Fibroblast of gingiva (primary cell): ENCODE results near the gene HSD17B3.
"Not testable (repeated sequence)": the region's sequence is repeated elsewhere in the genome, so short reads cannot be mapped to it uniquely, and the experiment has no call there.

ENCODE experiments used
- DNase-seq: peaks from one replicate; pipeline ENCODE4 v3.0.0-alpha.2; 2011; ENCODE audit warnings: low read depth

Gene HSD17B3

GRCh38 chr9:96306958-96307357, 5.0 kb upstream of the HSD17B3 start:
- DNase-seq = not testable (repeated sequence)

GRCh38 chr9:96305171-96305570, 3.2 kb upstream of the HSD17B3 start:
- DNase-seq = no peak

GRCh38 chr9:96304230-96304629, 2.3 kb upstream of the HSD17B3 start:
- no peak for DNase-seq

- DNase-seq = peak; percentile 23
These were observed 2.2 kb downstream of the HSD17B3 start for GRCh38 chr9:96299823-96300222.

GRCh38 chr9:96294159-96294545, 7.8 kb downstream of the HSD17B3 start:
- DNase-seq = no peak

GRCh38 chr9:96293498-96294158, 8.3 kb downstream of the HSD17B3 start:
- no peak for DNase-seq

- no peak for DNase-seq
These were observed 12.6 kb downstream of the HSD17B3 start for GRCh38 chr9:96289392-96289791.

- no peak for DNase-seq
These were observed 20.3 kb downstream of the HSD17B3 start for GRCh38 chr9:96281641-96282040.

GRCh38 chr9:96279932-96280331, 22.0 kb downstream of the HSD17B3 start:
- no peak for DNase-seq

GRCh38 chr9:96274939-96275338, 27.0 kb downstream of the HSD17B3 start:
- no peak for DNase-seq

- peak; percentile 8 for DNase-seq
These were observed 31.7 kb downstream of the HSD17B3 start for GRCh38 chr9:96270236-96270744.

GRCh38 chr9:96258967-96259366, 43.0 kb downstream of the HSD17B3 start:
- no peak for DNase-seq

GRCh38 chr9:96256800-96257199, 45.2 kb downstream of the HSD17B3 start:
- no peak for DNase-seq

GRCh38 chr9:96255698-96256097, 46.3 kb downstream of the HSD17B3 start:
- no peak for DNase-seq

- no peak for DNase-seq
These were observed 48.8 kb downstream of the HSD17B3 start for GRCh38 chr9:96253059-96253696.

GRCh38 chr9:96251451-96251850, 50.5 kb downstream of the HSD17B3 start:
- DNase-seq = no peak

- DNase-seq = peak; percentile 13
These were observed 52.2 kb downstream of the HSD17B3 start for GRCh38 chr9:96249746-96250145.

- no peak for DNase-seq
These were observed 55.7 kb downstream of the HSD17B3 start for GRCh38 chr9:96246267-96246671.

- DNase-seq = no peak
These were observed 56.6 kb downstream of the HSD17B3 start for GRCh38 chr9:96245399-96245798.

GRCh38 chr9:96243778-96244177, 58.2 kb downstream of the HSD17B3 start:
- no peak for DNase-seq

GRCh38 chr9:96242811-96243210, 59.2 kb downstream of the HSD17B3 start:
- DNase-seq = no peak

- DNase-seq = no peak
These were observed 60.6 kb downstream of the HSD17B3 start for GRCh38 chr9:96241391-96241809.

- no peak for DNase-seq
These were observed 65.0 kb downstream of the HSD17B3 start for GRCh38 chr9:96236854-96237550.
